Calu3 (cell line): ENCODE data around the gene PAQR5. TPM values are rescaled to one million over a fixed set of nuclear protein-coding genes. Genes with fewer than 3 reads are reported as not detected.

Experiments used
- BruUV-seq: library from RNA; stranded (reverse); fragments of 400-500 nt; replicated peaks from 2 replicates; lab custom pipeline; 2021; lab: Mats Ljungman, UMichigan
- CTCF ChIA-PET: fragments of 300-600 bp; sonication (Branson Sonifier 250); formaldehyde crosslinking; loops from one replicate; lab custom pipeline; 2022; ENCODE audit warnings: antibody characterized with exemption; lab: Charles Lee
- DNase-seq: peaks from one replicate; pipeline ENCODE4 v3.0.0; 2022
- H3K27ac Mint-ChIP-seq: one replicate; pipeline ENCODE4 v1.8.0; 2022; ENCODE audit warnings: mixed read lengths; ENCODE audit not compliant: unreplicated experiment
- H3K27me3 Mint-ChIP-seq: one replicate; pipeline ENCODE4 v1.8.0; 2022; ENCODE audit warnings: mixed read lengths; ENCODE audit not compliant: unreplicated experiment
- H3K36me3 Mint-ChIP-seq: one replicate; pipeline ENCODE4 v1.8.0; 2022; ENCODE audit warnings: mild to moderate bottlenecking, moderate library complexity, mixed read lengths; ENCODE audit not compliant: insufficient read depth, unreplicated experiment
- H3K4me1 Mint-ChIP-seq: one replicate; pipeline ENCODE4 v1.8.0; 2022; ENCODE audit warnings: mild to moderate bottlenecking, low read depth, mixed read lengths; ENCODE audit not compliant: unreplicated experiment
- H3K4me3 Mint-ChIP-seq: one replicate; pipeline ENCODE4 v1.8.0; 2022; ENCODE audit warnings: mild to moderate bottlenecking, low read depth, moderate library complexity, mixed read lengths; ENCODE audit not compliant: unreplicated experiment
- H3K9me3 Mint-ChIP-seq: one replicate; pipeline ENCODE4 v1.8.0; 2022; ENCODE audit warnings: low read depth, mixed read lengths; ENCODE audit not compliant: unreplicated experiment
- CTCF ChIP-seq: fragments of 200-600 bp; IDR thresholded peaks from one replicate; pipeline ENCODE4 v1.8.0; 2022; ENCODE audit warnings: antibody characterized with exemption; ENCODE audit not compliant: unreplicated experiment
- intact Hi-C: fragments of 100-400 bp; cut with micrococcal nuclease; formaldehyde crosslinking; loops from one replicate; pipeline ENCODE4 v1.10.0; 2022; ENCODE audit not compliant: unreplicated experiment
- total RNA-seq: library from RNA; stranded (reverse); gene quantifications from 2 replicates; pipeline ENCODE4 v1.2.3, GENCODE V29; 2022

Gene PAQR5
- total RNA-seq, 1 experiment from 2014 or later: 1.8 TPM

GRCh38 chr15:69314736-69315135, 16.0 kb downstream of the PAQR5 start:
- intact Hi-C loops: no loop called here
- no peak for TF ChIP-seq CTCF
- H3K27ac Mint-ChIP-seq: no peak overlapping the region
- CTCF ChIA-PET: no interaction called here
- H3K27me3 Mint-ChIP-seq: no peaks in the 10 kb centered on the region
- no peaks in the 10 kb centered on the region for H3K9me3 Mint-ChIP-seq
- DNase-seq: no peak
- peaks cover 6% of the 10 kb centered on the region for H3K36me3 Mint-ChIP-seq
- H3K4me1 Mint-ChIP-seq: peaks cover 33% of the 10 kb centered on the region
- H3K4me3 Mint-ChIP-seq: no peak overlapping the region
- BruUV-seq: no TSS peak

DNA sequence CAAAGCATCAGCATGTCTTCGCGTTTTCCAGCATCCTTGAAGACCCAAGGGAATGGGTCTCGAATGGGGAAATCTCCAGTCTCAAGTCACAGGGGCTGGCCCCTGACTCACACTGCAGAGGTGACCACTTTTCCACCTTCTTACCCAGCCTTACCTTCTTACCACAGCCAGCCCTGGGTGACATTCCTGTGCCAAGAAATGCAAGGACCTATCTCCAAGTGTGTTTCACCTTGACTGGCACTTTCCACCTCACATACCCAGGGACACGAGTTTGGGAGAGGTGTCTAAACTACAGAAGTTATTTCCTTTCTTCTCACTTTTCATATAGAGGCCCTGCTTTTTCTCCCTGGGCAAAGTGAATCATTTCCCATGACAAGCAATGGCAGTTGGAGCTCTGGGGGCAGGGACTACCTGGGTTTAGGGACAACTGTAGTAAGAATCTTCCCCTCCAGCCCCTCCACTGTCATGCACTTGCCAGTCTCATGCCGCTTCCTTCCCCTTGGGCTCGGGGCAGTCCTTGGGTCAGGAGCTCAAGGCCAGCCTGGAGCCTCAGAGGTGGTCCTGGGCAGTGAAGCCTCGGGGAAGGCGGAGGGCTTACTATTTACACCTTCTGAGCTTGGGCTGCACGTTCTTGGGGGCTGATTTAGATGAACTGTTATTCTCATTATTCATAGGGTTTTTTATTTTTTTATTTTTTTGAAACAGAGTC, 16.8 kb downstream of the PAQR5 start:
- H3K4me3 Mint-ChIP-seq: no peak overlapping the region
- H3K4me1 Mint-ChIP-seq: peaks cover 33% of the 10 kb centered on the region
- TF ChIP-seq CTCF: no peak
- intact Hi-C loops: no loop called here
- CTCF ChIA-PET: no interaction called here
- no peak overlapping the region for H3K27ac Mint-ChIP-seq
- DNase-seq: no peak
- no peaks in the 10 kb centered on the region for H3K9me3 Mint-ChIP-seq
- BruUV-seq: no TSS peak
- H3K27me3 Mint-ChIP-seq: no peaks in the 10 kb centered on the region
- peaks cover 6% of the 10 kb centered on the region for H3K36me3 Mint-ChIP-seq

DNA sequence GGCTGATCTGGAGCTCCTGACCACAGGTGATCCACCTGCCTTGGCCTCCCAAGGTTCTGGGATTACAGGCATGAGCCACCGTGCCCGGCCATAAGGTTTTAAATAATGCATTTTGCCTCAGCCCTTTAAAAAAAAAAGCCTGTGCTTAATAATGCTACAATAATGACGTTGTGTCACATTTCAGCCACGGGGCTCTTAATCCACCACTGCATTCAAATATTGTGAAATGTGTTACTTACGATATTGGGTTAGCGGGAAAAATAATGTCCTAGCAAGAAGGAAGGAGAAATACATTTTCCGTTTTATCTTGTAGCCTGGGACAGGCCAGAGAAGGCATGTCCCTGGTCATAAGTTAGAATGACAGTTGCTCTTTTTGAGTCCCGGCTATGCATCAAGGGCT, 17.6 kb downstream of the PAQR5 start:
- Mint-ChIP-seq H3K4me1 (peaks cover 26% of the 10 kb centered on the region), H3K9me3 (no peaks in the 10 kb centered on the region), H3K27me3 (no peaks in the 10 kb centered on the region), H3K4me3 (no peak overlapping the region), H3K36me3 (peaks cover 6% of the 10 kb centered on the region), H3K27ac (no peak overlapping the region)
- intact Hi-C loops: no loop called here
- BruUV-seq: no TSS peak
- CTCF ChIA-PET: no interaction called here
- DNase-seq: no peak
- no peak for TF ChIP-seq CTCF

GRCh38 chr15:69317392-69317841, 18.7 kb downstream of the PAQR5 start:
- no peak overlapping the region for H3K4me3 Mint-ChIP-seq
- H3K27me3 Mint-ChIP-seq: no peaks in the 10 kb centered on the region
- H3K36me3 Mint-ChIP-seq: peaks cover 6% of the 10 kb centered on the region
- intact Hi-C loops: no loop called here
- DNase-seq: peak; percentile 26
- CTCF ChIA-PET: interaction anchor here (1.5 kb wide), 1 partner anchor 78 kb away, joined by 4 read pairs; no protein-coding TSS in a partner anchor
- BruUV-seq: no TSS peak
- peaks cover 17% of the 10 kb centered on the region for H3K4me1 Mint-ChIP-seq
- H3K27ac Mint-ChIP-seq: no peak overlapping the region
- H3K9me3 Mint-ChIP-seq: no peaks in the 10 kb centered on the region
- TF ChIP-seq CTCF: no peak
